Thoracic aorta (tissue), 2 donors: ENCODE data around the gene OR5B12. TPM values are rescaled to one million over a fixed set of nuclear protein-coding genes. Genes with fewer than 3 reads are reported as not detected.

ENCODE experiments used
- ATAC-seq: fragments of 150-250 bp; one replicate; pipeline ENCODE4 v1.8.0; 2017; ENCODE audit warnings: low read depth; ENCODE audit not compliant: insufficient number of reproducible peaks, low FRiP score
- DNase-seq: peaks from one replicate; pipeline ENCODE4 v3.0.0-alpha.2; 2020; ENCODE audit warnings: low spot score
- H3K27ac ChIP-seq, 2 donors: fragments of 200-600 bp; sonication (generic); 1 replicate in 1 of 2; 2 replicates in 1 of 2; pipeline ENCODE4 v1.5.1; 2016; ENCODE audit warnings: mild to moderate bottlenecking in 2 of 2, moderate library complexity in 2 of 2
- H3K27me3 ChIP-seq: fragments of 200-600 bp; sonication (generic); replicated peaks from 2 replicates; pipeline ENCODE4 v1.6.0; 2016; ENCODE audit warnings: mild to moderate bottlenecking; ENCODE audit not compliant: insufficient read depth
- H3K36me3 ChIP-seq: fragments of 200-600 bp; sonication (generic); one replicate; pipeline ENCODE4 v1.5.1; 2016
- H3K4me1 ChIP-seq, 2 donors: fragments of 200-600 bp; sonication (generic); 1 replicate in 1 of 2; 2 replicates in 1 of 2; pipeline versions ENCODE4 v1.5.1 to v1.6.0; 2016; ENCODE audit warnings: low read depth in 2 of 2, mild to moderate bottlenecking in 1 of 2; ENCODE audit not compliant: control insufficient read depth in 1 of 2
- H3K4me3 ChIP-seq: fragments of 200-600 bp; sonication (generic); 2 replicates; pipeline ENCODE4 v1.5.1; 2016; ENCODE audit warnings: mild to moderate bottlenecking
- H3K9me3 ChIP-seq: fragments of 200-600 bp; sonication (generic); 2 replicates; pipeline ENCODE4 v1.5.1; 2016
- total RNA-seq, 2 donors: library from RNA; depleted of rRNA; stranded (reverse); fragments of >200 nt; gene quantifications; one replicate each; pipeline versions ENCODE4 v1.1.0 to v1.2.3, GENCODE V29; 2016
- TF ChIP-seq, protein P1 (sequence below): fragments of 200-600 bp; sonication (generic); IDR thresholded peaks from one replicate; pipeline ENCODE4 v1.5.1; 2019; ENCODE audit warnings: antibody characterized with exemption

OR5B12 gene
- total RNA-seq = not detected

DNA sequence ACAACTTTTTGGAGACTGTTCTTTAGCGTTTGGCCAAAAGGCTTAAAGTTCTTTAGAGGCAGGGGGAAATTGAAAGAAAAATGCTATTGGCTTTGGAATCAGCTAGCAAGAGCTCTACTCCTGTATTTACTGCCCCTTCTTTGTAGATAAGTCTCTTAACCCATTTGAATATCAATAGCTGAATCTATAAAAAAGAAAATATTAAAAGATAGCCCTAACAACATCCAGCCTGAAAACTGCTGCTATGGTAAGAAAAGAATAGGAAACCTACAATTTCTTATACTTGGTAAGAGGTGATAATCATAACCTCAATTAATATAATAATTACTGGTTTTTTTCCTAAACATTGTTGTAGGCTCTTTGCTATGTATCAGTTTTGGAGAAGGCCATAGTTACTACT, at the start of gene OR5B12:
Gene OR5B12, minus strand, starts transcription at position 101 of the 400 bp plus-strand sequence. CDS start 2,085 bp downstream, outside the sequence.
- H3K27ac ChIP-seq = no peak within 1 kb of the TSS
- no peaks in the 10 kb centered on the region for H3K4me1 ChIP-seq
- H3K4me3 ChIP-seq = no peak within 1 kb of the TSS
- TF ChIP-seq, protein P1, sequence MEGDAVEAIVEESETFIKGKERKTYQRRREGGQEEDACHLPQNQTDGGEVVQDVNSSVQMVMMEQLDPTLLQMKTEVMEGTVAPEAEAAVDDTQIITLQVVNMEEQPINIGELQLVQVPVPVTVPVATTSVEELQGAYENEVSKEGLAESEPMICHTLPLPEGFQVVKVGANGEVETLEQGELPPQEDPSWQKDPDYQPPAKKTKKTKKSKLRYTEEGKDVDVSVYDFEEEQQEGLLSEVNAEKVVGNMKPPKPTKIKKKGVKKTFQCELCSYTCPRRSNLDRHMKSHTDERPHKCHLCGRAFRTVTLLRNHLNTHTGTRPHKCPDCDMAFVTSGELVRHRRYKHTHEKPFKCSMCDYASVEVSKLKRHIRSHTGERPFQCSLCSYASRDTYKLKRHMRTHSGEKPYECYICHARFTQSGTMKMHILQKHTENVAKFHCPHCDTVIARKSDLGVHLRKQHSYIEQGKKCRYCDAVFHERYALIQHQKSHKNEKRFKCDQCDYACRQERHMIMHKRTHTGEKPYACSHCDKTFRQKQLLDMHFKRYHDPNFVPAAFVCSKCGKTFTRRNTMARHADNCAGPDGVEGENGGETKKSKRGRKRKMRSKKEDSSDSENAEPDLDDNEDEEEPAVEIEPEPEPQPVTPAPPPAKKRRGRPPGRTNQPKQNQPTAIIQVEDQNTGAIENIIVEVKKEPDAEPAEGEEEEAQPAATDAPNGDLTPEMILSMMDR = no peak
- no peak for ATAC-seq
- DNase-seq = no peak
- no peaks in the 10 kb centered on the region for H3K36me3 ChIP-seq
- no peaks in the 10 kb centered on the region for H3K9me3 ChIP-seq
- H3K27me3 ChIP-seq = no peaks in the 10 kb centered on the region

DNA sequence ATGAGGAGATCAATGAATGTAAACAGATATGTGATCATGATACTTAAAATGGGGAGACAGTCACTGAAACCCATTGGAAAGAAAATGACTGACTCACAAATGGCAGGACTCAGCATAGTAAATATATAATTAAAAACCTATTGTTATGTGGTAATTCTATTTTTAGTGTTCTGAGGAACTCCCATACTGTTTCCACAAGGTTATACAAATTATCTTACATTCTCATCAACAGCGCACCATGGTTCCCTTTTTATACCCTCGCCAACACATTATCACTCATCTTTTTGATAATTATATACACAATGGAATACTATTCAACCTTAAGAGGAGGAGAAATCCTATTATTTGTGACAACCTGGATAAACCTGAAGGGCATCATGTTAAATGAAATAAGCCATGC, 48.8 kb upstream of the OR5B12 start:
- DNase-seq (no peak), ATAC-seq (no peak)
- Histone ChIP-seq H3K9me3 (no peaks in the 10 kb centered on the region), H3K27me3 (no peaks in the 10 kb centered on the region), H3K4me3 (no peak overlapping the region), H3K36me3 (no peaks in the 10 kb centered on the region), H3K4me1 (peaks cover 5 to 30% of the 10 kb centered on the region in 2 donors), H3K27ac (no peak overlapping the region)
- TF ChIP-seq, protein P1 = no peak

DNA sequence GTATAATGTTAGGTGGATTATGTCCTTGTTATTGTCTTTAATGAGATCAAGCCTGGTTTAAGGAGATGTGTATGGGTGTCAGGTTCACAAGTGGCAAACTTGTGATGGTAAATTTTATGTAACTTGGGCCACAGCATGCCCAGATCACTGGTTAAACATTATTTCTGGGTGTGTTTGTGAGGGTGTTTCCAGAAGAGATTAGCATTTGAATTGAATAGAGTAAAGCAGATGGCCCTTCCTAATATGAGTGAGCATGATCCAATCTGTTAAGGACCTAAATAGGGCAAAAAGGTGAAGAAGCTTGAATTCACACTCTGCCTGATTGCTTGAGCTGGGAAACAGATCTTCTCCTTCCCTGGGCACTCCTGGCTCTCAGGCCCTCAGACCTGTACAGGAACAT, 45.1 kb upstream of the OR5B12 start:
- ATAC-seq (no peak), DNase-seq (no peak)
- H3K27ac ChIP-seq = no peak overlapping the region
- no peaks in the 10 kb centered on the region for H3K36me3 ChIP-seq
- H3K4me1 ChIP-seq = peaks cover 0 to 1% of the 10 kb centered on the region in 2 donors
- no peak overlapping the region for H3K4me3 ChIP-seq
- no peaks in the 10 kb centered on the region for H3K9me3 ChIP-seq
- H3K27me3 ChIP-seq = no peaks in the 10 kb centered on the region
- TF ChIP-seq, protein P1 = no peak

DNA sequence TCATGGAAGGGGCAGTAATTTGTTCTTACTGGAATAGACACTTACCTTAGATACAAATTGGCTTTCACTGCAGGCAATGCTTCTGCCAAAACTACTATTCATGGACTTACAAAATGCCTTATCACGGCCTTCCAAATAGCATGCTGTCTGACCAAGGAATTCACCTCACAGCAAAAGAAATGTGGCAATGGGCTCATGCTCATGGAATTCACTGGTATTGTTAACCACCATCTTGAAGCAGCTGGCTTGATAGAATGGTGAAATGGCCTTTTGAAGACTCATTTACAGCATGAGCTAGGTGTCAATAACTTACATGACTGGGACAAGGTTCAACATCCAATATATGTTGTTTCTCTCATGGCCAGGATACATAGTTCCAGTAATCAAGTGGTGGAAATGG, 43.9 kb upstream of the OR5B12 start:
- H3K4me1 ChIP-seq = no peaks in the 10 kb centered on the region
- TF ChIP-seq, protein P1 = no peak

DNA sequence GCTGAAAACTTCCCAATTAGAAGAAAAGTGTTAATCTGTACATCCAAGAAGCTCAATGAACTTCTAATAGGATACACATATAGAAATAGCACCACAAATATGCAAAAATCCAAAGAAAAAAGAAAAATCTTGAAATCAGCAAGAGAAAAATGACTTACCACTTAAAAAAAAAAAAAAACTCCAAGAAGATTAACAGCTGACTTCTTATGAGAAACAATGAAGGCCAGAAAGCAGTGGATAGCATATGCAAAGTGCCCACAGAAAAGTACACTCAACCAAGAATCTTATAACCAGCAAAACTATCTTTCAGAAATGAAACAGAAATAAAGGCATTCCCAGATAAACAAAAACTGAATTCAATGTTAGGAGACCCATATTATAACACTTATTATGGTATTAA, 29.9 kb upstream of the OR5B12 start:
- no peak for DNase-seq
- Histone ChIP-seq H3K27me3 (no peaks in the 10 kb centered on the region), H3K4me1 (no peaks in the 10 kb centered on the region), H3K27ac (no peak overlapping the region), H3K4me3 (no peak overlapping the region), H3K36me3 (no peaks in the 10 kb centered on the region), H3K9me3 (peaks cover 22% of the 10 kb centered on the region)
- TF ChIP-seq, protein P1 = no peak
- no peak for ATAC-seq

More for the DNA sequence above, 43.9 kb upstream of the OR5B12 start:
- Histone ChIP-seq H3K9me3 (no peaks in the 10 kb centered on the region), H3K27ac (no peak overlapping the region), H3K27me3 (no peaks in the 10 kb centered on the region), H3K4me3 (no peak overlapping the region), H3K36me3 (no peaks in the 10 kb centered on the region)
- DNase-seq = no peak
- no peak for ATAC-seq
